ENCODE data around the gene CHURC1. TPM values are rescaled to one million over a fixed set of nuclear protein-coding genes. Genes with fewer than 3 reads are reported as not detected.

CHURC1 gene
- total RNA-seq, 1 donor from 2014 or later, result 40.0 TPM

DNA sequence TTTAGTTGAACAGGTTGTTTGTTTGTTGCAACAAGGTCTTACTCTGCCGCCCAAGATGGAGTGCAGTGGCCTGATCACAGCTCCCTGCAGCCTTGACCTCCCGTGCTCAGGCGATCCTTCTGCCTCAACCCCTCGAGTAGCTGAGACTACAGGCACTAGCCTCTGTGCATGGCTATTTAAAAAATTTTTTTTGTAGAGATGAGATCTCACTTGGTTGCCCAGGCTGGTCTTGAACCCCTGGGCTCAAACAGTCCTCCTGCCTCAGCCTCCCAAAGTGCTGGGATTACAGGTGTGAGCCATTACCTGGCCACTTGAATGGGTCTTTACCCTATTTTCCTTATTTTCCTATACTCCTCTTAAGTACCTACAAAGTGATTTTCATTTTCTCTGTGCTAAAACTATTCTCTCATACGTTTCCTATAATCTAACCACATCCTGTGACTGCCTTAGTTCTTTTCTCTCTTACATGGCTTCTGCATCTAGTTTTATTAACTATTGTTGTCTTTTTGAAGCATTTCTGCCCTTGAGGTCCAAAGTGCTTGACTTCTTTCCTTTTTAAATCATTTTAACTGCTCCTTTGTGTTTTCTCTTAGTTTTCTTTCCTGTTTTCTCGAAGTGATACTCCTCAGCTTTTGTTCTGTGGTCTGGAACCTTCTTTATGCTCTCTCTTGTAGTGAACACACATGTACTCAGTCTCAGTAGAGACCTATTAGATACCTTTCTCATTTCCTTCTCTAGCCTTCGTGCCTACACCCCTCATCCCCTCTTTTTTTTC lies 14.2 kb downstream of the CHURC1 start:
- TF ChIP-seq, protein P1, sequence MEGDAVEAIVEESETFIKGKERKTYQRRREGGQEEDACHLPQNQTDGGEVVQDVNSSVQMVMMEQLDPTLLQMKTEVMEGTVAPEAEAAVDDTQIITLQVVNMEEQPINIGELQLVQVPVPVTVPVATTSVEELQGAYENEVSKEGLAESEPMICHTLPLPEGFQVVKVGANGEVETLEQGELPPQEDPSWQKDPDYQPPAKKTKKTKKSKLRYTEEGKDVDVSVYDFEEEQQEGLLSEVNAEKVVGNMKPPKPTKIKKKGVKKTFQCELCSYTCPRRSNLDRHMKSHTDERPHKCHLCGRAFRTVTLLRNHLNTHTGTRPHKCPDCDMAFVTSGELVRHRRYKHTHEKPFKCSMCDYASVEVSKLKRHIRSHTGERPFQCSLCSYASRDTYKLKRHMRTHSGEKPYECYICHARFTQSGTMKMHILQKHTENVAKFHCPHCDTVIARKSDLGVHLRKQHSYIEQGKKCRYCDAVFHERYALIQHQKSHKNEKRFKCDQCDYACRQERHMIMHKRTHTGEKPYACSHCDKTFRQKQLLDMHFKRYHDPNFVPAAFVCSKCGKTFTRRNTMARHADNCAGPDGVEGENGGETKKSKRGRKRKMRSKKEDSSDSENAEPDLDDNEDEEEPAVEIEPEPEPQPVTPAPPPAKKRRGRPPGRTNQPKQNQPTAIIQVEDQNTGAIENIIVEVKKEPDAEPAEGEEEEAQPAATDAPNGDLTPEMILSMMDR (conservative IDR thresholded peaks at IDR 0.05), result no peak
- peaks cover 6% of the 10 kb centered on the region for H3K4me1 Mint-ChIP-seq (ENCODE audit: unreplicated experiment)
- no peaks in the 10 kb centered on the region for H3K27me3 Mint-ChIP-seq
- no peak for DNase-seq (ENCODE audit: extremely low spot score, unreplicated experiment)
- H3K27ac Mint-ChIP-seq, result no peak overlapping the region
- H3K9me3 Mint-ChIP-seq, result no peaks in the 10 kb centered on the region
- H3K36me3 Mint-ChIP-seq, result peaks cover 20% of the 10 kb centered on the region
- no peak overlapping the region for H3K4me3 Mint-ChIP-seq

DNA sequence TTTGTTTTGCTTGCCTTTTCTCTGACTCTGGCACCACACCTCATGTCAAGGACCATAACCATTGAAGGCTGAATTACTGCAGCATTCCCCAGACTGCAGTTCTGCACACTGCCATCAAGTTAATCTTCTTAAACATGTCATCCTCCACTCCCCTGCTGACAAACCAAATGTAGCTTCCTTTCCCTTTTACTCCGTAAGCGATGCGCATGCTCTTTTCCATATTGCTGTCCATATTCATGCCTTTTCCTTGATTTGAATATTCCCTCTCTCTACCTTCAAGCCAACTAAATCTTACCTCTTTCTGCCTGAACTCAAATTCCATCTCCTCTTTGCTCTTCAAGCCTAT lies 14.7 kb downstream of the CHURC1 start:
- TF ChIP-seq, protein P1 (conservative IDR thresholded peaks at IDR 0.05), result no peak
- DNase-seq (ENCODE audit: extremely low spot score, unreplicated experiment), result no peak
- peaks cover 6% of the 10 kb centered on the region for H3K4me1 Mint-ChIP-seq (ENCODE audit: unreplicated experiment)
- peaks cover 20% of the 10 kb centered on the region for H3K36me3 Mint-ChIP-seq
- H3K27me3 Mint-ChIP-seq, result no peaks in the 10 kb centered on the region
- no peak overlapping the region for H3K4me3 Mint-ChIP-seq
- no peak overlapping the region for H3K27ac Mint-ChIP-seq
- H3K9me3 Mint-ChIP-seq, result no peaks in the 10 kb centered on the region

DNA sequence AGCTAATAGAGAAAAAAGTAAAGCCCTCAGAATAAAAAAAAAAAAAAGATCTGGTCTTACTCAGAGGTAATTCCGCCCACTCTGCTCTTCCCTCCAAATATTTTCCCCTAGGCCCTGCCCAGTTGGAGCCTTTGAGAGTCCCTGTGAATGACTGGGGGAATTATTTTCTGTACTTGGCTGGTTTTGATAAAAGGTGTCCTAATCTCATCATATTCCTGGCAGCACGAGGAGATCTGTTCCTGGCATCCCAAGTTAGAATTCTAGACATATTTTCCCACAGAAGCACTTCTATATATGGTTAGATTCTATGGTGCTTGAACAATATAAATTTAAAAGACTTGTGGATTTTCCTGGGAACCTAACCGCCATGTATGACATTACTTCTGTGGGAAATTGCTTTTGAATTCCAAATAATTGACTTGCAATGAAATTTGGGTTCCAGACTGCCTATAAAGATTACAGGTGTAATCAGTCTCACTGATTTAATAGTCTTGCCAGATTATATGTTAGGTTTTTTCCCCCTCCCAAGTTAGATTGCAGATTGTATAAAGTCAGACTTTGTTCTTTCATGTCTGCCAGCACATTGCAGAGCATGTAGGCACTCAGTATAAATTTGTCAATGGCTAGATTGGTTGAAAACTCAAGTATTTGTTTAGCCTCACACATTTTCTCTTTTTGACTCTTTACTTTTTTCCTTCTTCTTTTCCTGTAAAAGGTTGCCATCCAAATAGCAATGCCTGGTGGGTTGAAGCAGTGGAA lies 16.0 kb downstream of the CHURC1 start:
- H3K27me3 Mint-ChIP-seq, result no peaks in the 10 kb centered on the region
- no peaks in the 10 kb centered on the region for H3K9me3 Mint-ChIP-seq
- H3K4me1 Mint-ChIP-seq (ENCODE audit: unreplicated experiment), result peaks cover 10% of the 10 kb centered on the region
- H3K36me3 Mint-ChIP-seq, result peaks cover 18% of the 10 kb centered on the region
- H3K27ac Mint-ChIP-seq, result no peak overlapping the region
- H3K4me3 Mint-ChIP-seq, result no peak overlapping the region
- TF ChIP-seq, protein P1 (conservative IDR thresholded peaks at IDR 0.05), result no peak
- DNase-seq (ENCODE audit: extremely low spot score, unreplicated experiment), result no peak

DNA sequence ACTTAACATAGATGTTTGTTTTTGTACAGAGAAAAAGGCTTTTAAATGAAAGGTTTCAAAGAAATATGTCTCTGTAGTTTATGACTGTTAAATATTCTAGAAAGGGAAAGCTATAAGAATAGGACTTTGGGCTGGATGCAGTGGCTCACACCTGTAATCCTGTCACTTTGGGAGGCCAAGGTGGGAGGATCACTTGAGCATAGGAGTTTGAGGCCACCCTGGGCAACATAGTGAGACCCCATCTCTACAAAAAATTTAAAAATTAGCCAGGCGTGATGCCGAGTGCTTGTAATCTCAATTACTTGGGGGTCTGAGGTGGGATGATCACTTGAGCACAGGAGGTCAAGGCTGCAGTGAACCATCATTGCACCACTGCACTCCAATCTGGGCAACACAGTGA lies 16.9 kb downstream of the CHURC1 start:
- no peak overlapping the region for H3K4me3 Mint-ChIP-seq
- H3K36me3 Mint-ChIP-seq, result peaks cover 18% of the 10 kb centered on the region
- H3K9me3 Mint-ChIP-seq, result no peaks in the 10 kb centered on the region
- DNase-seq (ENCODE audit: extremely low spot score, unreplicated experiment), result no peak
- peaks cover 10% of the 10 kb centered on the region for H3K4me1 Mint-ChIP-seq (ENCODE audit: unreplicated experiment)
- no peaks in the 10 kb centered on the region for H3K27me3 Mint-ChIP-seq
- H3K27ac Mint-ChIP-seq, result no peak overlapping the region
- TF ChIP-seq, protein P1 (conservative IDR thresholded peaks at IDR 0.05), result no peak

DNA sequence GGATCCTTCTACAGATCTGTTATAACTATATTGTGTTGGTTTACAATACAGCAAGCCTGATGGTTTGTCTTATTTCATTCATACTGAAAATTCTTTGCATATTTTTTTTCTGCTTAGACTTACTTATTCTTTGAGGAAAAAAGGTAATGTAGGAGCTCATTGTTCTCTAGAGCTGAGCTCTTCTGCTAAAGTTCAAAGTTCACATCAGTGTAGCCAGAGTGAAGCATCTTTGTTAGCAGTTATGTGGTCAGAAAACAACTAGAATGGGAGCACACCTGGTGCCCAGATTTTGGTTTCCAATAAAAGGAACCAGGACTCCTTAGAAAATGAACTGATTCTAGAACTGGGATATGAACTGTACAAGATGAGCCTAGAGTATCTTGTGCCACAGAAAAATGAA lies 18.0 kb downstream of the CHURC1 start:
- TF ChIP-seq, protein P1 (conservative IDR thresholded peaks at IDR 0.05), result no peak
- no peak overlapping the region for H3K4me3 Mint-ChIP-seq

More for the DNA sequence above, 18.0 kb downstream of the CHURC1 start:
- Mint-ChIP-seq H3K27me3 (no peaks in the 10 kb centered on the region), H3K27ac (no peak overlapping the region), H3K36me3 (peaks cover 22% of the 10 kb centered on the region), H3K9me3 (no peaks in the 10 kb centered on the region), H3K4me1 (ENCODE audit: unreplicated experiment) (peaks cover 19% of the 10 kb centered on the region)
- no peak for DNase-seq (ENCODE audit: extremely low spot score, unreplicated experiment)
